HepG2 (cell line): ENCODE measurements around the gene SOWAHD. TPM values are rescaled to one million over a fixed set of nuclear protein-coding genes. Genes with fewer than 3 reads are reported as not detected.

Experiments
- ATAC-seq: fragments of 200-7000 bp; cut with Tn5 transposase; 3 replicates; pipeline ENCODE4 v1.9.1; 2020; ENCODE audit warnings: mild to moderate bottlenecking, moderate library complexity
- BruUV-seq: library from RNA; stranded (reverse); fragments of 400-500 nt; replicated peaks from 2 replicates; lab custom pipeline; 2021; lab: Mats Ljungman, UMichigan
- CTCF ChIA-PET: fragments of 300-600 bp; formaldehyde crosslinking; extraction: SDS; loops from one replicate; lab custom pipeline; 2021; ENCODE audit warnings: low total read pairs, inconsistent platforms, low intra/inter-chr PET ratio; lab: Yijun Ruan, JAX
- POLR2A ChIA-PET: fragments of 350-600 bp; sonication (Branson Sonifier 250); formaldehyde crosslinking; loops from one replicate; lab custom pipeline; 2020; ENCODE audit warnings: antibody characterized with exemption, inconsistent platforms; lab: Yijun Ruan, JAX
- DNase-seq: peaks from one replicate; pipeline ENCODE4 v3.0.0-alpha.2; 2015; ENCODE audit warnings: low spot score
- FAIRE-seq: peaks from 3 replicates; lab custom pipeline; 2011; peaks lifted over from hg19 to GRCh38; lab: Jason Lieb, UNC
- H2AFZ ChIP-seq: one replicate; pipeline ENCODE4 v1.6.1; 2011; ENCODE audit warnings: low read length, inconsistent platforms
- H3K27ac ChIP-seq: fragments of 300-600 bp; 3 replicates; pipeline ENCODE4 v1.8.0; 2011; ENCODE audit warnings: mixed run types, mild to moderate bottlenecking, mixed read lengths, low read length, inconsistent platforms; ENCODE audit not compliant: insufficient read depth; ENCODE audit errors: extremely low read length
- H3K27me3 ChIP-seq, 2 experiments: fragments of 200-600 bp in 1 of 2; 2 replicates in 1 of 2; 3 replicates in 1 of 2; pipeline versions ENCODE4 v1.6.0 to v1.8.0; 2011; ENCODE audit warnings: low read length in 2 of 2, mild to moderate bottlenecking in 2 of 2, moderate library complexity in 2 of 2, inconsistent platforms in 1 of 2; ENCODE audit not compliant: insufficient read depth in 2 of 2, control insufficient read depth in 1 of 2
- H3K36me3 ChIP-seq, 2 experiments: fragments of 200-600 bp in 1 of 2; replicated peaks in 1 of 2; 2 replicates in 1 of 2; 3 replicates in 1 of 2; pipeline versions ENCODE4 v1.5.1 to v1.8.0; 2011; ENCODE audit warnings: low read length in 2 of 2, inconsistent platforms in 1 of 2; ENCODE audit not compliant: insufficient read depth in 2 of 2, control insufficient read depth in 1 of 2
- H3K4me1 ChIP-seq: 2 replicates; pipeline ENCODE4 v1.5.1; 2012; ENCODE audit warnings: low read length, inconsistent platforms; ENCODE audit not compliant: insufficient read depth
- H3K4me2 ChIP-seq: 2 replicates; pipeline ENCODE4 v1.6.0; 2011; ENCODE audit warnings: low read depth, low read length, inconsistent platforms
- H3K4me3 ChIP-seq, 3 experiments: fragments of 200-600 bp in 1 of 3; sonication (generic), shearing (Covaris generic) in 1 of 3; replicated peaks in 1 of 3; 2 replicates each; pipeline ENCODE4 v1.5.1; 2011 to 2016; ENCODE audit warnings: low read length in 3 of 3, inconsistent platforms in 2 of 3, low read depth in 2 of 3, mild to moderate bottlenecking in 2 of 3, control low read depth in 1 of 3, mixed read lengths in 1 of 3; ENCODE audit not compliant: insufficient read depth in 1 of 3
- H3K79me2 ChIP-seq: one replicate; pipeline ENCODE4 v1.6.1; 2011; ENCODE audit warnings: low read length, inconsistent platforms; ENCODE audit not compliant: insufficient read depth
- H3K9ac ChIP-seq: 2 replicates; pipeline ENCODE4 v1.6.0; 2011; ENCODE audit warnings: mild to moderate bottlenecking, low read depth, low read length, inconsistent platforms; ENCODE audit not compliant: insufficient read depth
- H3K9me3 ChIP-seq: 2 replicates; pipeline ENCODE4 v1.5.1; 2012; ENCODE audit warnings: mild to moderate bottlenecking, low read length
- H4K20me1 ChIP-seq: 2 replicates; pipeline ENCODE4 v1.6.0; 2011; ENCODE audit warnings: inconsistent platforms, mild to moderate bottlenecking, low read length, moderate library complexity; ENCODE audit not compliant: insufficient read depth
- ELF3 ChIP-seq: IDR thresholded peaks from 2 replicates; pipeline ENCODE4 v1.6.1; 2016; ENCODE audit warnings: missing genetic modification reagents, missing compliant biosample characterization
- ETV5 ChIP-seq: IDR thresholded peaks from 2 replicates; pipeline ENCODE4 v1.6.1; 2018; ENCODE audit warnings: missing biosample characterization, missing genetic modification reagents, inconsistent platforms, borderline replicate concordance
- HDAC1 ChIP-seq: sonication (generic); formaldehyde crosslinking; IDR thresholded peaks from 2 replicates; pipeline ENCODE4 v1.5.1; 2020; ENCODE audit warnings: mild to moderate bottlenecking, missing genetic modification reagents
- HDAC6 ChIP-seq: fragments of 200-600 bp; sonication (generic); IDR thresholded peaks from 2 replicates; pipeline ENCODE4 v1.7.0; 2017; ENCODE audit warnings: mild to moderate bottlenecking, antibody characterized with exemption, low read length, low read depth
- JUNB ChIP-seq: sonication (generic); formaldehyde crosslinking; IDR thresholded peaks from 2 replicates; pipeline ENCODE4 v1.8.0; 2022; ENCODE audit warnings: missing genetic modification reagents, mild to moderate bottlenecking, borderline replicate concordance
- KDM2A ChIP-seq: sonication (generic); formaldehyde crosslinking; IDR thresholded peaks from 2 replicates; pipeline ENCODE4 v1.4.0; 2020; ENCODE audit warnings: low read depth, missing genetic modification reagents, borderline replicate concordance
- KDM4B ChIP-seq: sonication (generic); formaldehyde crosslinking; IDR thresholded peaks from 2 replicates; pipeline ENCODE4 v1.4.0; 2020; ENCODE audit warnings: missing genetic modification reagents
- PAXIP1 ChIP-seq: sonication (generic); formaldehyde crosslinking; conservative IDR thresholded peaks from 2 replicates; pipeline ENCODE4 v1.4.0; 2020; ENCODE audit warnings: mild to moderate bottlenecking, missing genetic modification reagents, moderate library complexity
- RBAK ChIP-seq: sonication (generic); formaldehyde crosslinking; IDR thresholded peaks from 2 replicates; pipeline ENCODE4 v1.5.1; 2020; ENCODE audit warnings: mild to moderate bottlenecking, missing genetic modification reagents
- SAP130 ChIP-seq: IDR thresholded peaks from 2 replicates; pipeline ENCODE4 v1.6.1; 2016; ENCODE audit warnings: low read depth
- SOX13 ChIP-seq, 3 experiments: fragments of 450-650 bp in 1 of 3; sonication (generic) in 1 of 3; formaldehyde crosslinking in 1 of 3; IDR thresholded peaks in 2 of 3; conservative IDR thresholded peaks in 1 of 3; 2 replicates each; pipeline versions ENCODE4 v1.5.0 to v1.6.1; 2016 to 2020; ENCODE audit warnings: antibody characterized with exemption in 1 of 3, mild to moderate bottlenecking in 1 of 3, missing compliant biosample characterization in 1 of 3, missing genetic modification reagents in 1 of 3, moderate library complexity in 1 of 3
- SRY ChIP-seq: sonication (generic); formaldehyde crosslinking; IDR thresholded peaks from 2 replicates; pipeline ENCODE4 v1.8.0; 2022; ENCODE audit warnings: mild to moderate bottlenecking, missing genetic modification reagents
- ZMYM3 ChIP-seq: sonication (generic); formaldehyde crosslinking; IDR thresholded peaks from 2 replicates; pipeline ENCODE4 v1.5.1; 2020; ENCODE audit warnings: mild to moderate bottlenecking, missing genetic modification reagents
- ZNF136 ChIP-seq: sonication (generic); formaldehyde crosslinking; IDR thresholded peaks from 2 replicates; pipeline ENCODE4 v1.8.1; 2022; ENCODE audit warnings: low read depth, mild to moderate bottlenecking, moderate library complexity, missing genetic modification reagents
- ZNF652 ChIP-seq: IDR thresholded peaks from 2 replicates; pipeline ENCODE4 v1.6.1; 2016; ENCODE audit warnings: low read depth, borderline replicate concordance
- ZNF768 ChIP-seq: sonication (generic); formaldehyde crosslinking; IDR thresholded peaks from 2 replicates; pipeline ENCODE4 v1.4.0; 2020; ENCODE audit warnings: missing genetic modification reagents
- WGBS: methylation state at CpG from one replicate; pipeline ENCODE4 v1.1.6; 2017; ENCODE audit warnings: low lambda C conversion rate; 5-methylcytosine and 5-hydroxymethylcytosine counted together
- in situ Hi-C: cut with HindIII; loops from 2 replicates; pipeline ENCODE4 v1.10.0; 2017; ENCODE audit warnings: low pct_unique_long_range_greater_than_20kb; ENCODE audit not compliant: extremely low pct_ligation_motif_present
- intact Hi-C: fragments of 100-400 bp; cut with micrococcal nuclease; formaldehyde crosslinking; loops from one replicate; pipeline ENCODE4 v1.10.0; 2022; ENCODE audit not compliant: unreplicated experiment
- polyA plus RNA-seq, 8 experiments: library from polyadenylated mRNA; depleted of rRNA in 3 of 8; stranded (reverse) in 7 of 8; unstranded in 1 of 8; fragments of >200 nt; fragmentation: Illumina TruSeq in 4 of 8; extraction: Trizol in 4 of 8; gene quantifications; 2 replicates each; pipeline versions ENCODE4 v1.2.1 to v1.2.3, GENCODE V29; 2011 to 2016; ENCODE audit warnings: low read depth in 4 of 8, missing spikeins in 1 of 8, mixed read lengths in 1 of 8; ENCODE audit not compliant: insufficient read depth in 1 of 8
- total RNA-seq, 5 experiments: library from RNA; depleted of rRNA; stranded (reverse); fragments of >200 nt; fragmentation: Illumina TruSeq; extraction: Trizol; gene quantifications; 2 replicates each; pipeline ENCODE4 v1.2.3, GENCODE V29; 2016; ENCODE audit warnings: low read depth in 1 of 5
- TF ChIP-seq, protein P1 (sequence below): IDR thresholded peaks from 2 replicates; pipeline ENCODE4 v1.6.1; 2016; ENCODE audit warnings: low read depth, borderline replicate concordance
- TF ChIP-seq, protein P2 (sequence below): sonication (generic); formaldehyde crosslinking; IDR thresholded peaks from 2 replicates; pipeline ENCODE4 v1.9.0; 2022; ENCODE audit warnings: low read depth, missing genetic modification reagents

SOWAHD gene
- total and polyA plus RNA-seq, 2 of the 13 experiments (the other 11 are each of a cell fraction or from before 2014, with no cell fraction given), result 1.0 to 1.3 TPM

- Histone ChIP-seq H4K20me1 (no peaks in the 10 kb centered on the region), H3K79me2 (no peaks in the 10 kb centered on the region), H3K36me3 (no peaks in the 10 kb centered on the region), H2AFZ (no peak overlapping the region), H3K9me3 (no peaks in the 10 kb centered on the region), H3K4me3 (peak overlapping the region in 2 of 3 experiments; percentile 47 to 69; a peak in 2 of 6 replicates), H3K27ac (peak overlapping the region; percentile 68), H3K4me2 (peak overlapping the region; percentile 80), H3K4me1 (peaks cover 35% of the 10 kb centered on the region), H3K9ac (peak overlapping the region; percentile 46), H3K27me3 (no peaks in the 10 kb centered on the region)
- CTCF ChIA-PET, result no interaction called here
- intact Hi-C loops, result loop anchor here (1.0 kb wide), 1 partner anchor 150 kb away; no protein-coding TSS in a partner anchor
- FAIRE-seq (peak; percentile 89), DNase-seq (peak; percentile 23), ATAC-seq (peak; percentile 12; the same call in 2 of the 3 replicates)
- BruUV-seq, result no TSS peak
- WGBS, result 15% methylated on average over 8 of the region's 10 CpGs
- in situ Hi-C loops, result no loop called here
- POLR2A ChIA-PET, result interaction anchor here (1.1 to 4.5 kb wide), 4 partner anchors 34 to 186 kb away, joined by 3 to 54 read pairs (median 4); partner anchors contain the start of genes RPL39 and UPF3B
- TF ChIP-seq, protein P1, sequence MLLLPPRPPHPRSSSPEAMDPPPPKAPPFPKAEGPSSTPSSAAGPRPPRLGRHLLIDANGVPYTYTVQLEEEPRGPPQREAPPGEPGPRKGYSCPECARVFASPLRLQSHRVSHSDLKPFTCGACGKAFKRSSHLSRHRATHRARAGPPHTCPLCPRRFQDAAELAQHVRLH (CRISPR knock-in tag), result no peak
- TF ChIP-seq SOX13 (IDR thresholded peaks at IDR 0.05), result no peak
- TF ChIP-seq SOX13 (CRISPR knock-in tag; conservative IDR thresholded peaks at IDR 0.05 in 1 of 2, IDR thresholded peaks at IDR 0.05 in 1 of 2), result 0 out of 4 replicates have a peak, but pooled peaks of 1 of the 2 experiments have one; percentile 28
- TF ChIP-seq HDAC6, result no peak
- peak; percentile 82; the same call in 1 of the 2 replicates for TF ChIP-seq ZNF768 (CRISPR knock-in tag)
- TF ChIP-seq ZMYM3 (CRISPR knock-in tag), result 0 out of 2 replicates have a peak, but pooled peaks have one; percentile 51
- TF ChIP-seq KDM4B (CRISPR knock-in tag), result no peak
- no peak for TF ChIP-seq SRY (CRISPR knock-in tag)
- no peak for TF ChIP-seq ZNF136 (CRISPR knock-in tag)
- TF ChIP-seq JUNB (CRISPR knock-in tag), result no peak
- TF ChIP-seq ZNF652 (CRISPR knock-in tag), result peak; percentile 53
- TF ChIP-seq SAP130 (CRISPR knock-in tag), result 0 out of 2 replicates have a peak, but pooled peaks have one; percentile 10
- TF ChIP-seq, protein P2, sequence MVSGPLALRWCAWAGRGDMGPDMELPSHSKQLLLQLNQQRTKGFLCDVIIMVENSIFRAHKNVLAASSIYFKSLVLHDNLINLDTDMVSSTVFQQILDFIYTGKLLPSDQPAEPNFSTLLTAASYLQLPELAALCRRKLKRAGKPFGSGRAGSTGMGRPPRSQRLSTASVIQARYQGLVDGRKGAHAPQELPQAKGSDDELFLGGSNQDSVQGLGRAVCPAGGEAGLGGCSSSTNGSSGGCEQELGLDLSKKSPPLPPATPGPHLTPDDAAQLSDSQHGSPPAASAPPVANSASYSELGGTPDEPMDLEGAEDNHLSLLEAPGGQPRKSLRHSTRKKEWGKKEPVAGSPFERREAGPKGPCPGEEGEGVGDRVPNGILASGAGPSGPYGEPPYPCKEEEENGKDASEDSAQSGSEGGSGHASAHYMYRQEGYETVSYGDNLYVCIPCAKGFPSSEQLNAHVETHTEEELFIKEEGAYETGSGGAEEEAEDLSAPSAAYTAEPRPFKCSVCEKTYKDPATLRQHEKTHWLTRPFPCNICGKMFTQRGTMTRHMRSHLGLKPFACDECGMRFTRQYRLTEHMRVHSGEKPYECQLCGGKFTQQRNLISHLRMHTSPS, result 0 out of 2 replicates have a peak, but pooled peaks have one; percentile 19
- peak; percentile 23; the same call in 1 of the 2 replicates for TF ChIP-seq ETV5 (CRISPR knock-in tag)
- TF ChIP-seq PAXIP1 (CRISPR knock-in tag), result 0 out of 2 replicates have a peak, but pooled peaks have one; percentile 4
- TF ChIP-seq RBAK (CRISPR knock-in tag), result no peak
- TF ChIP-seq KDM2A (CRISPR knock-in tag), result no peak
- TF ChIP-seq HDAC1 (CRISPR knock-in tag), result 0 out of 2 replicates have a peak, but pooled peaks have one; percentile 7
- 0 out of 2 replicates have a peak, but pooled peaks have one; percentile 43 for TF ChIP-seq ELF3 (CRISPR knock-in tag)
Observed at GRCh38 chrX:119756926-119757635, 1.3 kb upstream of the SOWAHD start.
